Measurements from ENCODE around the gene RRAGC. TPM values are rescaled to one million over a fixed set of nuclear protein-coding genes. Genes with fewer than 3 reads are reported as not detected.

Gene RRAGC
- polyA plus RNA-seq (ENCODE audit: insufficient read length in 3 of 3): 10 to 100 TPM; 29.8 to 41.7 (median 33.7) TPM
- long read RNA-seq, donor 1, transcript RRAGC-201 (7 exons, 2,732 nt): major isoform, 10 of 11 reads
- long read RNA-seq, donor 1, partial matches to known transcripts: 0 of 11 reads
- long read RNA-seq, donor 1, other reads (novel, unspliced or antisense): 0 of 11 reads
- long read RNA-seq, donor 2, transcript RRAGC-201 (7 exons, 2,732 nt): major isoform, 14 of 17 reads
- long read RNA-seq, donor 2, partial matches to known transcripts: 0 of 17 reads
- long read RNA-seq, donor 2, other reads (novel, unspliced or antisense): 0 of 17 reads
- long read RNA-seq, donor 3, transcript RRAGC-201 (7 exons, 2,732 nt): major isoform, 13 of 16 reads
- long read RNA-seq, donor 3, partial matches to known transcripts: 0 of 16 reads
- long read RNA-seq, donor 3, other reads (novel, unspliced or antisense): 0 of 16 reads
- long read RNA-seq, donor 4, transcript RRAGC-201 (7 exons, 2,732 nt): major isoform, 14 of 14 reads
- long read RNA-seq, donor 4, partial matches to known transcripts: 0 of 14 reads
- long read RNA-seq, donor 4, other reads (novel, unspliced or antisense): 0 of 14 reads
- long read RNA-seq, donor 5: 0 reads
- long read RNA-seq, donor 6, transcript RRAGC-201 (7 exons, 2,732 nt): major isoform, 6 of 17 reads
- long read RNA-seq, donor 6, partial matches to known transcripts: 11 of 17 reads
- long read RNA-seq, donor 6, other reads (novel, unspliced or antisense): 0 of 17 reads
- long read RNA-seq, donor 7, transcript RRAGC-201 (7 exons, 2,732 nt): major isoform, 11 of 34 reads
- long read RNA-seq, donor 7, partial matches to known transcripts: 22 of 34 reads
- long read RNA-seq, donor 7, other reads (novel, unspliced or antisense): 0 of 34 reads
- long read RNA-seq, donor 8, transcript RRAGC-201 (7 exons, 2,732 nt): major isoform, 19 of 21 reads
- long read RNA-seq, donor 8, partial matches to known transcripts: 0 of 21 reads
- long read RNA-seq, donor 8, other reads (novel, unspliced or antisense): 0 of 21 reads
- long read RNA-seq, donor 9, transcript RRAGC-201 (7 exons, 2,732 nt): major isoform, 10 of 11 reads
- long read RNA-seq, donor 9, partial matches to known transcripts: 0 of 11 reads
- long read RNA-seq, donor 9, other reads (novel, unspliced or antisense): 0 of 11 reads
- long read RNA-seq, donor 10, transcript RRAGC-201 (7 exons, 2,732 nt): major isoform, 13 of 14 reads
- long read RNA-seq, donor 10, partial matches to known transcripts: 0 of 14 reads
- long read RNA-seq, donor 10, other reads (novel, unspliced or antisense): 0 of 14 reads
- long read RNA-seq, donor 11, transcript RRAGC-201 (7 exons, 2,732 nt): major isoform, 10 of 10 reads
- long read RNA-seq, donor 11, partial matches to known transcripts: 0 of 10 reads
- long read RNA-seq, donor 11, other reads (novel, unspliced or antisense): 0 of 10 reads
- long read RNA-seq, donor 12, partial matches to known transcripts: 15 of 20 reads
- long read RNA-seq, donor 12, other reads (novel, unspliced or antisense): 0 of 20 reads
- long read RNA-seq, donor 13, transcript RRAGC-201 (7 exons, 2,732 nt): major isoform, 19 of 21 reads
- long read RNA-seq, donor 13, partial matches to known transcripts: 0 of 21 reads
- long read RNA-seq, donor 13, other reads (novel, unspliced or antisense): 0 of 21 reads
- long read RNA-seq, donor 14, transcript RRAGC-201 (7 exons, 2,732 nt): major isoform, 12 of 12 reads
- long read RNA-seq, donor 14, partial matches to known transcripts: 0 of 12 reads
- long read RNA-seq, donor 14, other reads (novel, unspliced or antisense): 0 of 12 reads
- long read RNA-seq, donor 15, partial matches to known transcripts: 0 of 6 reads
- long read RNA-seq, donor 15, other reads (novel, unspliced or antisense): 0 of 6 reads
- long read RNA-seq, donor 16, transcript RRAGC-201 (7 exons, 2,732 nt): major isoform, 32 of 36 reads
- long read RNA-seq, donor 16, partial matches to known transcripts: 0 of 36 reads
- long read RNA-seq, donor 16, other reads (novel, unspliced or antisense): 0 of 36 reads

GRCh38 chr1:38859561-38860453, at the start of gene RRAGC:
TSS of gene RRAGC (minus strand) at chr1:38859772. CDS start at chr1:38859646, 126 bp downstream.
- peak; percentile 82 to 98 (median 96) for DNase-seq (ENCODE audit: extremely low read depth in 1 of 11, low read depth in 9 of 11, low spot score in 4 of 11)

GRCh38 chr1:38908821-38909220, 49.2 kb upstream of the RRAGC start:
- DNase-seq (ENCODE audit: extremely low read depth in 1 of 11, low read depth in 9 of 11, low spot score in 4 of 11): no peak

- DNase-seq (ENCODE audit: extremely low read depth in 1 of 11, low read depth in 9 of 11, low spot score in 4 of 11): no peak
Measured at GRCh38 chr1:38905985-38906384, 46.4 kb upstream of the RRAGC start.

- no peak for DNase-seq (ENCODE audit: extremely low read depth in 1 of 11, low read depth in 9 of 11, low spot score in 4 of 11)
Measured at GRCh38 chr1:38899560-38899959, 40.0 kb upstream of the RRAGC start.

GRCh38 chr1:38898653-38899230, 39.2 kb upstream of the RRAGC start:
- DNase-seq (ENCODE audit: extremely low read depth in 1 of 11, low read depth in 9 of 11, low spot score in 4 of 11): no peak

- no peak for DNase-seq (ENCODE audit: extremely low read depth in 1 of 11, low read depth in 9 of 11, low spot score in 4 of 11)
Measured at GRCh38 chr1:38896169-38896568, 36.6 kb upstream of the RRAGC start.

- no peak for DNase-seq (ENCODE audit: extremely low read depth in 1 of 11, low read depth in 9 of 11, low spot score in 4 of 11)
Measured at GRCh38 chr1:38892976-38893375, 33.4 kb upstream of the RRAGC start.

- no peak for DNase-seq (ENCODE audit: extremely low read depth in 1 of 11, low read depth in 9 of 11, low spot score in 4 of 11)
Measured at GRCh38 chr1:38891753-38892152, 32.2 kb upstream of the RRAGC start.

GRCh38 chr1:38889589-38889988, 30.0 kb upstream of the RRAGC start:
- no peak for DNase-seq (ENCODE audit: extremely low read depth in 1 of 11, low read depth in 9 of 11, low spot score in 4 of 11)

GRCh38 chr1:38888423-38889333, 29.1 kb upstream of the RRAGC start:
- DNase-seq (ENCODE audit: extremely low read depth in 1 of 11, low read depth in 9 of 11, low spot score in 4 of 11): no peak

- no peak for DNase-seq (ENCODE audit: extremely low read depth in 1 of 11, low read depth in 9 of 11, low spot score in 4 of 11)
Measured at GRCh38 chr1:38885092-38885491, 25.5 kb upstream of the RRAGC start.

GRCh38 chr1:38881487-38881886, 21.9 kb upstream of the RRAGC start, which contains the start of gene GJA9:
TSS of gene GJA9 (minus strand) at chr1:38881587. CDS start at chr1:38876098, 5,489 bp downstream.
- DNase-seq (ENCODE audit: extremely low read depth in 1 of 11, low read depth in 9 of 11, low spot score in 4 of 11): no peak

GRCh38 chr1:38875811-38876210, 16.2 kb upstream of the RRAGC start:
- DNase-seq (ENCODE audit: extremely low read depth in 1 of 11, low read depth in 9 of 11, low spot score in 4 of 11): no peak

GRCh38 chr1:38873027-38873969, 13.7 kb upstream of the RRAGC start, which contains the start of gene MYCBP:
TSS of gene MYCBP (minus strand) at chr1:38873348. CDS start at chr1:38873305, 43 bp downstream.
- peak; percentile 86 to 97 (median 93) for DNase-seq (ENCODE audit: extremely low read depth in 1 of 11, low read depth in 9 of 11, low spot score in 4 of 11)
